GM12801 (cell line): ENCODE data around the gene PHC1.

Experiments used
- CTCF ChIP-seq: IDR thresholded peaks from one replicate; pipeline ENCODE4 v1.5.1; 2011; ENCODE audit warnings: control low read depth; ENCODE audit not compliant: insufficient read length; ENCODE audit errors: extremely low read depth

Gene PHC1

GRCh38 chr12:8957561-8957960, 43.3 kb downstream of the PHC1 start:
- no peak for TF ChIP-seq CTCF

- no peak for TF ChIP-seq CTCF
Observed at GRCh38 chr12:8958066-8958465, 43.8 kb downstream of the PHC1 start.

GRCh38 chr12:8960176-8960575, 45.9 kb downstream of the PHC1 start:
- no peak for TF ChIP-seq CTCF

- TF ChIP-seq CTCF, result no peak
Observed at GRCh38 chr12:8968761-8969160, 54.5 kb downstream of the PHC1 start.

- TF ChIP-seq CTCF, result no peak
Observed at GRCh38 chr12:8969861-8970411, 55.6 kb downstream of the PHC1 start.

GRCh38 chr12:8970432-8970831, 56.1 kb downstream of the PHC1 start:
- TF ChIP-seq CTCF, result no peak

- no peak for TF ChIP-seq CTCF
Observed at GRCh38 chr12:8980137-8980536, 65.8 kb downstream of the PHC1 start.
